Measurements from ENCODE around the gene ATRN.
A peak's percentile ranks its signal among the peaks of the same experiment; 100 is the strongest.
"Not testable (repeated sequence)": the region's sequence is repeated elsewhere in the genome, so short reads cannot be mapped to it uniquely, and the experiment has no call there.

Gene ATRN

DNA sequence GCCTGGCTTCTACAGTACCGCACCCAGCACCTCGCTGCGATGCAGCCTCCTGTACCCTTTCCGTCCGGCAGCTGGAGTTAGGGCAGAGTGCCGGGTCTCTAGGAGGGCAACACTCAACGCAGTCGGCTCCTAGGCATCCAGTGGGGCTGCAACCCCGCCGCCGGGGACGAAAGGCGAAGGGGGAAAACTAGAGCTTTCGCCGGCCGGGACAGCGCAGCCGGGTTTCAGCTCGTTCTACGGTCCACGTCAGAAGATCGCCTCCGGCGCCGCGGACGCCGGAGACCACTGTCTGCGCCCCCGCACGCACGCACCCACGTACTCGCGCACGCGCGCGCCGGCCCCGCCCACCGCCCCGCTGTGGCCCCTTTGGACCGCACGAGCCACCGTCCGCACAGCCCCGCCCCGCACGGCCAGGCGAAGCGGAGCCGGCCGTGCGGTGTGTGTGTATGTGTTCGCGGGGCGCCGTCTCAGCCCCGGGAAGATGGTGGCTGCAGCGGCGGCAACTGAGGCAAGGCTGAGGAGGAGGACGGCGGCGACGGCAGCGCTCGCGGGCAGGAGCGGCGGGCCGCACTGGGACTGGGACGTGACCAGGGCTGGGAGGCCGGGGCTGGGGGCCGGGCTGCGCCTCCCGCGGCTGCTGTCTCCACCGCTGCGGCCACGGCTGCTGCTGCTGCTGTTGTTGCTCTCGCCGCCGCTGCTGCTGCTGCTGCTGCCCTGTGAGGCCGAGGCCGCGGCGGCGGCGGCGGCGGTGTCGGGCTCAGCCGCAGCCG, at the start of gene ATRN:
Gene ATRN, plus strand, starts transcription at position 392 of the 770 bp plus-strand sequence. Its CDS starts 90 bp downstream, at position 482.
- H3K36me3 Mint-ChIP-seq (ENCODE audit: low read depth) = no peaks in the 10 kb centered on the region
- peak; percentile 93 for DNase-seq (ENCODE audit: low spot score)
- H3K27ac Mint-ChIP-seq = peak within 1 kb of the TSS; percentile 49
- H3K9me3 Mint-ChIP-seq = no peaks in the 10 kb centered on the region
- peak within 1 kb of the TSS; percentile 90 for H3K4me3 Mint-ChIP-seq
- H3K4me1 Mint-ChIP-seq (ENCODE audit: low read depth) = peaks cover 25% of the 10 kb centered on the region
- peaks cover 11% of the 10 kb centered on the region for H3K27me3 Mint-ChIP-seq (ENCODE audit: low read depth)

DNA sequence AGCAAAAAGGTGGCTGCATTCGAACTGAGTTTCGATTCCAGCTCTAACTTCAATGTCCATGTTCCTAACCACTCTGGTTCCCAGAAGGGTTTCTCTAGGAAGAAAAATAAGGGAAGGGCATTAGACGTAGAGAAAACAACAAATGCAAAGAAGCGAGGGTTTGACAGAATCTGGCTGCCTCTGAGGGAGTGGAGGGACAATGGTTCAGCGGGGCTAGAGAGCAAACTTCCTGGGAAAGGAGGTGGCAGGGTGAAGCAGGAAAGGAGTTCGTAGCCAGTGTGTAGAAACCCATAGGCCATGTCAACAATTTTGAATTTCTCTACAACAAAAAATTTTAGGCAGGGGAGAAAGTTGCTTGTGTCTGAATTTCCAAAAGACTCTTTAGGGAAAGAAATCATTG, 48.8 kb upstream of the ATRN start:
- Mint-ChIP-seq H3K4me3 (no peak overlapping the region), H3K4me1 (ENCODE audit: low read depth) (peaks cover 16% of the 10 kb centered on the region), H3K27ac (no peak overlapping the region), H3K36me3 (ENCODE audit: low read depth) (peaks cover 4% of the 10 kb centered on the region), H3K9me3 (peaks cover under 1% of the 10 kb centered on the region), H3K27me3 (ENCODE audit: low read depth) (peaks cover 13% of the 10 kb centered on the region)
- DNase-seq (ENCODE audit: low spot score) = no peak

DNA sequence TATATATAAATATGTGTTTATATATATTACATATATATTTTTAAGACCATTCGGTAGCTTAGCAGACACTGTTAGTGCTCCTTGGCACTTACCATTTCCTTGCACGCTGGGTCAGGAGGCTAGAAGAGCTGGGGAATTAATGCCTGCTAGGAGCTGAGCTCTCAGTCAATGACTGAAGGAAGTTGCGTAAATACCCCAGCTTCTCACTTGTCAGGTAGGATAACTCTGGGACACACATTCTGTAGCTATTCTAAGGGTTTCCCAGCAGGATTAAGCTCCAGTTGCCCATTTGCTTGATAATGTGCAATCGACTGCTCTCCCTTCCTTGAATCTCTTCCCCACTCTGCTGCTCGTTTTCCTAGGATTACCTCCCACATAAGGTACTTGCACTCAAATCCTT, 47.7 kb upstream of the ATRN start:
- Mint-ChIP-seq H3K27ac (no peak overlapping the region), H3K4me1 (ENCODE audit: low read depth) (peaks cover 16% of the 10 kb centered on the region), H3K27me3 (ENCODE audit: low read depth) (peaks cover 13% of the 10 kb centered on the region), H3K4me3 (no peak overlapping the region), H3K36me3 (ENCODE audit: low read depth) (peaks cover 4% of the 10 kb centered on the region), H3K9me3 (no peaks in the 10 kb centered on the region)
- no peak for DNase-seq (ENCODE audit: low spot score)

DNA sequence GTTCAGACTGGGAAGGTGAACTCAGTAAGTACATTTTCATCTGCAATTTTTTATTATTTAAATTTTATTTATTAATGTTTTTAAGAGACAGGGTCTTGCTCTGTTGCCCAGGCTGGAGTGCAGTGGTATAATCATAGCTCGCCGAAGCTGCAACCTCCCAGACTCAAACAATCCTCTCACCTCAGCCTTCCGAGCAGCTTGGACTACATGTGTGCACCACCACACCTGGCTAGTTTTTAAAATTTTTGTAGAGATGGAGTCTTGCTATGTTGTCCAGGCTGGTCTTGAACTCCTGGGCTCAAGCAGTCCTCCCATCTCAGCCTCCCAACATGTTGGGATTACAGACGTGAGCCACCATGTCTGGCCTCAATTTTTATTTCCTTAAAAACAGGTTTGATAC, 44.1 kb upstream of the ATRN start:
- peaks cover 31% of the 10 kb centered on the region for H3K27me3 Mint-ChIP-seq (ENCODE audit: low read depth)
- not testable (repeated sequence) for DNase-seq (ENCODE audit: low spot score); H3K9me3 Mint-ChIP-seq; H3K36me3 Mint-ChIP-seq (ENCODE audit: low read depth); H3K27ac Mint-ChIP-seq; H3K4me3 Mint-ChIP-seq; H3K4me1 Mint-ChIP-seq (ENCODE audit: low read depth)

DNA sequence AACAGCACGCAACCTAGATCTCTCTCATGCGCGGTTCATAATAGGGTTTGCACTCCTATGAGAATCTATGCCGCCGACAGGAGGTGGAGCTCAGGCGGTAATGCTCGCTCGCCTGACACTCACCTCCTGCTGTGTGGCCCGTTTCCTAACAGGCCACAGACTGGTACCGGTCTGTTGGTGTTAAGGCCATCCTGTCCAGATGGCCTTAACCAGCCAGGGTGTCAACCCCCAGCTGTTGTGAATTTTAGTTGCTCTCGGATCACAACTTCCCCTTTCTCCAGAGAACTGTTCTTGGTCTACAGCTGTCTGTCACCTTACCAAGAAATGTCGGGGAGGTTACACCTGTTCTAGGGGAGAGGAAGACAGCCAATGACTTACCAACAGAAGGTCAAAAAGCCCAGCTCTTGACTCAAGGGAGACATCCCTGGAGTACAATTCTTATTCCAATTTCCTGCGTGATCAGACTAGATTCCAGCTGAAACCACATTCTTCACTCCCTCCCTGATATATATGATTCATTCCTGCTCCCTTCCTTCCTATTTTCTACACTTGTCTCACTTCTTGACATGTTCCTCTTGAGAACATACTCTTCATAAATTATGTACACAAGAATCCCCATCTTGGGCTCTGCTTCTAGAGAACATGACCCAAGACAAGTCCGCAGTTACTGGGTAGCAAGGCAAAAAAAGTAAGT, 40.3 kb upstream of the ATRN start:
- Mint-ChIP-seq H3K4me3 (no peak overlapping the region), H3K27me3 (ENCODE audit: low read depth) (peaks cover 30% of the 10 kb centered on the region), H3K36me3 (ENCODE audit: low read depth) (no peaks in the 10 kb centered on the region), H3K9me3 (no peaks in the 10 kb centered on the region), H3K4me1 (ENCODE audit: low read depth) (peaks cover 4% of the 10 kb centered on the region), H3K27ac (no peak overlapping the region)
- DNase-seq (ENCODE audit: low spot score) = no peak

DNA sequence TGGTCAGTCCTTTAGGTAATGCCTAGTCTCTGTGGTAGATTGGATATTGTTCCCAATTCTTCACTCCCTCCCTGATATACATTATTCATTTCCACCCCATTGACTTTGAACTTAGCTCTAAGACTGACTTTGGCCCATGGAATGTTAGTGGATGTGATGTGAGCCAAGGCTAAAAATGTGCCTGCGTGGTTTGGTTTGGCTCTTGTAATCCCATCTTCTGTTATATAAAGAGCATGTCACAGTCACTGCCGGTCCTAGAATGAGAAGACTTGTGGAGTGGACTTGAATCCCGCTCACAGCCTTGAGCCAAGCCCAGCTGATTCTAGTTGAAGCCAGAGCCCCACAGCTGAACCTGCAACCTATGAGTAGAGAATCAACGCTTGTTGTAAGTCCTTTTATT, 39.7 kb upstream of the ATRN start:
- H3K4me1 Mint-ChIP-seq (ENCODE audit: low read depth) = peaks cover 1% of the 10 kb centered on the region
- H3K9me3 Mint-ChIP-seq = no peaks in the 10 kb centered on the region
- peaks cover 30% of the 10 kb centered on the region for H3K27me3 Mint-ChIP-seq (ENCODE audit: low read depth)
- no peak overlapping the region for H3K4me3 Mint-ChIP-seq
- H3K36me3 Mint-ChIP-seq (ENCODE audit: low read depth) = no peaks in the 10 kb centered on the region
- no peak overlapping the region for H3K27ac Mint-ChIP-seq
- no peak for DNase-seq (ENCODE audit: low spot score)

DNA sequence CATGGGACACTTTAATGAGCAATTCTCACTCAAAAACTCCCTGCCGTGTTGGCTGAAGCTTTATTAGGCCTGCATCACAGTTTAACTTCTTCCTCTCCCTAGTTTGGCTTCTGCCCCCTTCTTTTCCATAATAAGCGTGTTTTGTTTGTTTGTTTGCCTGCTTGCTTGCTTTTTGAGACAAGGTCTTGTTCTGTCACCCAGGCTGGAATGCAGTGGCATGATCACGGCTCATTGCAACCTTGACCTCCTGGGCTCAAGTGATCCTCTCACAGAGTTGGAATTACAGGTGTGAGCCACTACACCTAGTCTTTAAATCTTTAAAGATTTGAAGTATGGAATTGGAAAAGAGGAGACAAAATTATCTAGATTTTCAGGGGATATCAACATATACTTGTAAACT, 38.0 kb upstream of the ATRN start:
- Mint-ChIP-seq H3K4me3 (no peak overlapping the region), H3K9me3 (no peaks in the 10 kb centered on the region), H3K27ac (no peak overlapping the region), H3K27me3 (ENCODE audit: low read depth) (peaks cover 27% of the 10 kb centered on the region), H3K4me1 (ENCODE audit: low read depth) (no peaks in the 10 kb centered on the region), H3K36me3 (ENCODE audit: low read depth) (no peaks in the 10 kb centered on the region)
- DNase-seq (ENCODE audit: low spot score) = no peak

DNA sequence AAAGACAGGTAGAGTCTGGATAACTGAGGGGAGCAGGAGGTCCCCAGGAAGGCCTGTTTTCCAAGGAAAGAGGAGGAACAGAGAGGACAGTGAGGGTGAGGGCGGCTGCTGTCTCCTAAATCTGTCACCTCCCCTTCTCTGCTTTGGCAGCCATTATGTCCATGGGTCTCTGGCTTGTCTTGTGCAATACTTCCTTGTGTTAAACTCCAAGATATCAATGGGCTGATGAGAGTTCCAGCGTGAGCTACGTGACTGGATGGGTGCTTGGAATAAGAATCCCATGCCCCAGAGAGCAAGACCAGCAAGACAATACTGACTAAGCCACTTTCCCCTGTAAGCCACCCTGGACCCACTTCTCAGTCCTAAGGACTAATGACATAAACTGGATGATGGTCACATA, 37.1 kb upstream of the ATRN start:
- Mint-ChIP-seq H3K27me3 (ENCODE audit: low read depth) (peaks cover 29% of the 10 kb centered on the region), H3K9me3 (no peaks in the 10 kb centered on the region), H3K27ac (no peak overlapping the region), H3K4me1 (ENCODE audit: low read depth) (no peaks in the 10 kb centered on the region), H3K36me3 (ENCODE audit: low read depth) (no peaks in the 10 kb centered on the region), H3K4me3 (no peak overlapping the region)
- no peak for DNase-seq (ENCODE audit: low spot score)

DNA sequence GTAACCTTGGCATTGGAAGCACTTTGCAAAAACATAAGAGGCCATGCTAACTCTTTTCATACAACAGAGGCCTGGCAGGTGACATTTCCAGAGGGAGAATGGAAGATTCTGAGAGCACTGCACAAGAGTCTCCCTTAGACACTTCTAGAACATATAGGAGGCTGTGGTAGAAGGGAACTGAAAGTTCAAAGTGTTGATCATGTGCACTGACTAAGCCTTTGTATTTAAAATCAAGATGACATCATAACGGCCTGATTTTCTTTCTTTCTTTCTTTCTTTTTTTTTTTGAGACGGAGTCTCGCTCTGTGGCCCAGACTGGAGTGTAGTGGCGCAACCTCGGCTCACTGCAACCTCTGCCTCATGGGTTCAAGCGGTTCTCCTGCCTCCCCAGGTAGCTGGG, 36.6 kb upstream of the ATRN start:
- Mint-ChIP-seq H3K27ac (no peak overlapping the region), H3K4me3 (no peak overlapping the region), H3K36me3 (ENCODE audit: low read depth) (no peaks in the 10 kb centered on the region), H3K4me1 (ENCODE audit: low read depth) (no peaks in the 10 kb centered on the region), H3K27me3 (ENCODE audit: low read depth) (peaks cover 30% of the 10 kb centered on the region), H3K9me3 (no peaks in the 10 kb centered on the region)
- DNase-seq (ENCODE audit: low spot score) = no peak

DNA sequence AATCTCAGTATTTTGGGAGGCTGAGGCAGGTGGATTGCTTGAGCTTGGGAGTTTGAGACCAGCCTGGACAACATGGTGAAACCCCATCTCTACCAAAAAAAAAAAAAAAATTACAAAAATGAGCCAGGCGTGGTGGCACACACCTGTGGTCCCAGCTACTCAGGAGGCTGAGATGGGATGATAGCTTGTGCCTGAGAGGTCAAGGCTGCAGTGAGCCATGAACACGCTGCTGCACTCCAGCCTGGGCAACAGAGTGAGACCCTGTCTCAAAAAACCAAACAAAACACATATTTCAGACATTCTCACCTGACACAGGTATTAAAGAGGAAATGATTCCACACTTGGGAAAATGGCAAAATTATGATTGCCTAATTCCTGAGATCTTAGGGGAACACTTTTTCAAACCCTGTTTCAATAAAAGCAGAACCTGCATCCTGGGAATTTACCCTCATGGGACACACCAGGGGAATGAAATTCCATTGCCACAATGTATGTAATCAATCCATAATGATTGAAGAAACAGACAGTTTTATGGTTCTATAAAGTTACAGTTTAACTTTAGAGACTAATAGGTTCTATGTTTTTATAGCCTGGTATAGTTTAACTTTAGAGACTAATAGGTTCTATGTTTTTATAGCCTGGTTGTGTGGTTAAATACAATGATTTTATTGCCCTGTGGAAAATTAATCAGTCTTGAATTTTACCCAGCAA, 33.8 kb upstream of the ATRN start:
- no peak overlapping the region for H3K27ac Mint-ChIP-seq
- no peaks in the 10 kb centered on the region for H3K9me3 Mint-ChIP-seq
- peaks cover 19% of the 10 kb centered on the region for H3K27me3 Mint-ChIP-seq (ENCODE audit: low read depth)
- no peak overlapping the region for H3K4me3 Mint-ChIP-seq
- no peaks in the 10 kb centered on the region for H3K4me1 Mint-ChIP-seq (ENCODE audit: low read depth)
- DNase-seq (ENCODE audit: low spot score) = no peak
- H3K36me3 Mint-ChIP-seq (ENCODE audit: low read depth) = no peaks in the 10 kb centered on the region

DNA sequence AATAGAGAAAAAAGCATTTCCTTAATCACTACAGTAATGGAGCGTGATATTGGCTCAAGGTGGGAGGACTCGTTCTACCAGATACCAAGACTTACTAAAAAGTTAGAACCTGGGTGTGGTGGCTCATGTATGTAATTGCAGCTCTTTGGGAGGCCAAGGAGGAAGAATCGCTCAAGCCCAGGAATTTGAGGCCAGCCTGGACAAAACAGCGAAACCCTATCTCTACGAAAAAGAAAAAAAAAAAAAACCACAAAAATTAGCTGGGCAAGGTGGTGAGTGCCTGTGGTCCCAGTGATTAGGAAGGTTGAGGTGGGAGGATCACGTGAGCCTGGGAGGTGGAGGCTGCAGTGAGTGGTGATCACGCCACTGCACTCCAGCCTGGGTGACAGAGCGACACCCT, 24.0 kb upstream of the ATRN start:
- Mint-ChIP-seq H3K36me3 (ENCODE audit: low read depth) (no peaks in the 10 kb centered on the region), H3K4me3 (no peak overlapping the region), H3K27me3 (ENCODE audit: low read depth) (peaks cover 37% of the 10 kb centered on the region), H3K9me3 (no peaks in the 10 kb centered on the region), H3K27ac (no peak overlapping the region), H3K4me1 (ENCODE audit: low read depth) (no peaks in the 10 kb centered on the region)
- no peak for DNase-seq (ENCODE audit: low spot score)

DNA sequence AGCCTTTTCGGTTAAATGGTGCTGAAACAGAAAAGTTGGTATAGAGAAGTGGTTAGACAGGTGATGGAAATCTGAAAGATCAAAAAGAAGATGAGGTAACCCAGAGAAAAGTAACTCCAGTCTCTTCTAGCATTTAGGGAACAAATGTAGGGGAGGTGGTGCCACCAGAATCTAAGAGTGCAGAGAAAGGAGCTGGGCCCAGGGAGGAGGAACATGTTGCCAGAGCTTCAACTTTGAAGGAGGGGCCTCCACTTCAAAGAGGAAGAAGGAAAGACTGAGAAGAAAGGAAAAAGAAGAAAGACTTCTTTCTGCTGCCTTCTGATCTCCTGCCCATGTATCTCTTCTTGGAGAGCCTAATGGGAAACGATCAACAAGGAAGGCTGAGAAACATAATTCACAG, 23.5 kb upstream of the ATRN start:
- H3K9me3 Mint-ChIP-seq = no peaks in the 10 kb centered on the region
- no peak overlapping the region for H3K4me3 Mint-ChIP-seq
- H3K36me3 Mint-ChIP-seq (ENCODE audit: low read depth) = no peaks in the 10 kb centered on the region
- H3K27me3 Mint-ChIP-seq (ENCODE audit: low read depth) = peaks cover 39% of the 10 kb centered on the region
- no peak overlapping the region for H3K27ac Mint-ChIP-seq
- DNase-seq (ENCODE audit: low spot score) = no peak
- no peaks in the 10 kb centered on the region for H3K4me1 Mint-ChIP-seq (ENCODE audit: low read depth)

DNA sequence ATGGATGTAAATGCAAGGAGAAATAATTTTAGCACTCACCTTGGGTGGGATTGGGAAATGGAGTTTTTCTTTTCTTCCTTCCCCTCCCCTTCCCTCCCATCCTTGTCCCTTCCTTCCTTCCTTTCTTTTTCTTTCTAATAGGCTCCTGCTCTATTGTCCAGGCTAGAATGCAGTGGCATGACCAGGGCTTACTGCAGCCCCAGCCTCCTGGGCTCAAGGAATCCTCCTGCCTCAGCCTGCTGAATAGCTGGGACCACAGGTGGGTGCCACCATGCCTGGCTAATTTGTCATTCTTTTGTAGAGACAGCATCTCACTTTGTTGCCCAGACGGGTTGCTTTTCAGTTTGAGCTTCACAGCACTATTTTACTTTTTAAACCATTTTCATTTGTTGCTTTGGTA, 21.5 kb upstream of the ATRN start:
- no peaks in the 10 kb centered on the region for H3K4me1 Mint-ChIP-seq (ENCODE audit: low read depth)
- no peak for DNase-seq (ENCODE audit: low spot score)
- H3K9me3 Mint-ChIP-seq = no peaks in the 10 kb centered on the region
- peaks cover 42% of the 10 kb centered on the region for H3K27me3 Mint-ChIP-seq (ENCODE audit: low read depth)
- no peak overlapping the region for H3K27ac Mint-ChIP-seq
- H3K36me3 Mint-ChIP-seq (ENCODE audit: low read depth) = no peaks in the 10 kb centered on the region
- no peak overlapping the region for H3K4me3 Mint-ChIP-seq

DNA sequence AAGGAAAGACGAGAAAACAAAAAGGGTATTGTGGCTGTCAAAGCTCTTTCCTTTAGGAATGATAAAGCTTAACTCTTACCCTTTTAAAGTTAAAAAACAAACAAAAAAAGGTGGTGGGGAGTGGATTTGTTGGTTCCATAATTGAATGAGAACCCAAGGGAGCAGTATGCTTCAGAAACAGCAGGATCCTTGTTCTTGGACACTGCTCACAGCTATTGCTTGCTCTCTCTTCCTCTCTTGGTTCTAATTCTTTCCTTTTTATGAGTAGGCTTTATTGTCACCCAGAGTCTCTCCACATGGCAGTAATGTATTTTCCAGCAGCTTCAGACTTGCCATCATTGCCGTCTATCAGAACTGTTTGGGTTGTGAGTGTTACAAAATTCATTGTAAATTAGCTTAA, 18.7 kb upstream of the ATRN start:
- Mint-ChIP-seq H3K4me1 (ENCODE audit: low read depth) (no peaks in the 10 kb centered on the region), H3K27ac (no peak overlapping the region), H3K36me3 (ENCODE audit: low read depth) (no peaks in the 10 kb centered on the region), H3K27me3 (ENCODE audit: low read depth) (peaks cover 29% of the 10 kb centered on the region), H3K9me3 (no peaks in the 10 kb centered on the region), H3K4me3 (no peak overlapping the region)
- DNase-seq (ENCODE audit: low spot score) = no peak

Data from T-helper 2 cell treated with Interferon-gamma antibody and Interleukin-4, amounts not matched to agents 5 μg/mL and 100 μg/mL, for 36 hours (primary cell).